Neural cell (in vitro differentiated cells): ENCODE results near the gene POLL. TPM values are rescaled to one million over a fixed set of nuclear protein-coding genes. Genes with fewer than 3 reads are reported as not detected.
A peak's percentile ranks its signal among the peaks of the same experiment; 100 is the strongest.
"Not testable (repeated sequence)": the region's sequence is repeated elsewhere in the genome, so short reads cannot be mapped to it uniquely, and the experiment has no call there.

ENCODE experiments used
- H2AFZ ChIP-seq: fragments of 200-600, 300-800 bp; sonication (generic), shearing (Covaris generic); 2 replicates; pipeline ENCODE4 v1.6.0; 2014; ENCODE audit warnings: low read depth, mild to moderate bottlenecking, antibody characterized with exemption, low read length, moderate library complexity
- H3F3A ChIP-seq: fragments of 200-600 bp; shearing (Covaris generic); 2 replicates; pipeline ENCODE4 v1.6.1; 2016; ENCODE audit warnings: mild to moderate bottlenecking, moderate library complexity, mixed read lengths, antibody characterized with exemption, low read length; ENCODE audit not compliant: insufficient read depth, poor library complexity, severe bottlenecking
- H3K27ac ChIP-seq: fragments of 200-600, 300-800 bp; sonication (generic), shearing (Covaris generic); 2 replicates; pipeline ENCODE4 v1.5.1; 2014; ENCODE audit warnings: mild to moderate bottlenecking, low read length, moderate library complexity
- H3K27me3 ChIP-seq: fragments of 300-800, 200-600 bp; sonication (generic), shearing (Covaris generic); 2 replicates; pipeline ENCODE4 v1.6.0; 2014; ENCODE audit warnings: mild to moderate bottlenecking, low read depth, low read length, moderate library complexity; ENCODE audit not compliant: insufficient read depth
- H3K36me3 ChIP-seq: fragments of 300-800, 200-600 bp; sonication (generic), shearing (Covaris generic); 2 replicates; pipeline ENCODE4 v1.5.1; 2014; ENCODE audit warnings: mild to moderate bottlenecking, antibody characterized with exemption, low read length, moderate library complexity; ENCODE audit not compliant: insufficient read depth
- H3K4me2 ChIP-seq: fragments of 300-800, 200-600 bp; sonication (generic), shearing (Covaris generic); 2 replicates; pipeline ENCODE4 v1.6.0; 2014; ENCODE audit warnings: mild to moderate bottlenecking, low read length
- H3K4me3 ChIP-seq: fragments of 300-800, 200-600 bp; sonication (generic), shearing (Covaris generic); 2 replicates; pipeline ENCODE4 v1.5.1; 2014; ENCODE audit warnings: mild to moderate bottlenecking, low read length, moderate library complexity
- H3K79me2 ChIP-seq: fragments of 200-600 bp; shearing (Covaris generic); replicated peaks from 2 replicates; pipeline ENCODE4 v1.6.0; 2014; ENCODE audit warnings: mild to moderate bottlenecking, low read length, moderate library complexity; ENCODE audit not compliant: insufficient read depth
- H3K9ac ChIP-seq: fragments of 300-800, 200-600 bp; sonication (generic), shearing (Covaris generic); 2 replicates; pipeline ENCODE4 v1.6.1; 2016; ENCODE audit warnings: mild to moderate bottlenecking, low read length, mixed read lengths
- H3K9me2 ChIP-seq: fragments of 200-600 bp; shearing (Covaris generic); 2 replicates; pipeline ENCODE4 v1.6.1; 2016; ENCODE audit warnings: mild to moderate bottlenecking, low read length, mixed read lengths; ENCODE audit not compliant: insufficient read depth
- H3K9me3 ChIP-seq: fragments of 200-600, 300-800 bp; sonication (generic), shearing (Covaris generic); 2 replicates; pipeline ENCODE4 v1.6.1; 2016; ENCODE audit warnings: mild to moderate bottlenecking, mixed run types, low read length, moderate library complexity, mixed read lengths
- H4K20me1 ChIP-seq: fragments of 200-600 bp; shearing (Covaris generic); 2 replicates; pipeline ENCODE4 v1.6.1; 2016; ENCODE audit warnings: mild to moderate bottlenecking, mixed run types; ENCODE audit not compliant: insufficient read depth
- CTCF ChIP-seq: fragments of 450-650 bp; IDR thresholded peaks from 2 replicates; pipeline ENCODE4 v1.5.1; 2014; ENCODE audit warnings: antibody characterized with exemption, mild to moderate bottlenecking, moderate library complexity; ENCODE audit not compliant: poor library complexity, severe bottlenecking
- EP300 ChIP-seq: fragments of 450-650 bp; conservative IDR thresholded peaks from 2 replicates; pipeline ENCODE4 v1.6.1; 2014; ENCODE audit warnings: antibody characterized with exemption, mild to moderate bottlenecking, moderate library complexity; ENCODE audit not compliant: poor library complexity, severe bottlenecking
- EZH2 ChIP-seq: fragments of 200-600, 300-800 bp; shearing (Covaris generic), sonication (generic); IDR thresholded peaks from 2 replicates; pipeline ENCODE4 v1.6.1; 2014; ENCODE audit warnings: antibody characterized with exemption, low read length, borderline replicate concordance, mild to moderate bottlenecking; ENCODE audit not compliant: insufficient read depth, poor library complexity, severe bottlenecking
- MXI1 ChIP-seq: fragments of 450-650 bp; conservative IDR thresholded peaks from 2 replicates; pipeline ENCODE4 v1.6.1; 2014; ENCODE audit warnings: antibody characterized with exemption, mild to moderate bottlenecking; ENCODE audit not compliant: poor library complexity, severe bottlenecking
- POLR2AphosphoS5 ChIP-seq: IDR thresholded peaks from 2 replicates; pipeline ENCODE4 v1.6.1; 2012
- RAD21 ChIP-seq: fragments of 450-650 bp; conservative IDR thresholded peaks from 2 replicates; pipeline ENCODE4 v1.6.1; 2014; ENCODE audit warnings: antibody characterized with exemption, mild to moderate bottlenecking, moderate library complexity
- SMC3 ChIP-seq: fragments of 450-650 bp; conservative IDR thresholded peaks from 2 replicates; pipeline ENCODE4 v1.6.1; 2014; ENCODE audit warnings: antibody characterized with exemption, mild to moderate bottlenecking, moderate library complexity; ENCODE audit not compliant: poor library complexity
- TAF1 ChIP-seq: IDR thresholded peaks from 2 replicates; pipeline ENCODE4 v1.6.1; 2012; ENCODE audit warnings: low read depth
- polyA minus RNA-seq: library from RNA; depleted of rRNA, polyadenylated mRNA; stranded (reverse); fragments of >200 nt; gene quantifications from 2 replicates; pipeline ENCODE4 v1.2.3, GENCODE V29; 2014
- polyA plus RNA-seq: library from polyadenylated mRNA; depleted of rRNA; stranded (reverse); fragments of >200 nt; gene quantifications from 2 replicates; pipeline ENCODE4 v1.2.3, GENCODE V29; 2014
- TF ChIP-seq, protein P1 (sequence below): IDR thresholded peaks from 2 replicates; pipeline ENCODE4 v1.6.1; 2012; ENCODE audit warnings: borderline replicate concordance

The POLL gene
- polyA plus RNA-seq, result 23.0 and 30.8 TPM in 2 replicates
- polyA minus RNA-seq, result 15.9 and 17.5 TPM in 2 replicates

- Histone ChIP-seq H2AFZ (peak within 1 kb of the TSS; percentile 99), H3K9me3 (no peaks in the 10 kb centered on the region), H3K79me2 (peaks cover 17% of the 10 kb centered on the region), H3K4me3 (peak within 1 kb of the TSS; percentile 92), H4K20me1 (no peaks in the 10 kb centered on the region), H3F3A (no peaks in the 10 kb centered on the region), H3K36me3 (no peaks in the 10 kb centered on the region), H3K27me3 (no peaks in the 10 kb centered on the region), H3K9ac (peak within 1 kb of the TSS; percentile 85), H3K27ac (peak within 1 kb of the TSS; percentile 48), H3K4me2 (peak within 1 kb of the TSS; percentile 84), H3K9me2 (no peaks in the 10 kb centered on the region)
- TF ChIP-seq TAF1 (peak; percentile 64), RAD21 (no peak), CTCF (no peak), EP300 (no peak), EZH2 (no peak), MXI1 (peak; percentile 95), SMC3 (no peak), POLR2AphosphoS5 (peak; percentile 71)
- TF ChIP-seq, protein P1, sequence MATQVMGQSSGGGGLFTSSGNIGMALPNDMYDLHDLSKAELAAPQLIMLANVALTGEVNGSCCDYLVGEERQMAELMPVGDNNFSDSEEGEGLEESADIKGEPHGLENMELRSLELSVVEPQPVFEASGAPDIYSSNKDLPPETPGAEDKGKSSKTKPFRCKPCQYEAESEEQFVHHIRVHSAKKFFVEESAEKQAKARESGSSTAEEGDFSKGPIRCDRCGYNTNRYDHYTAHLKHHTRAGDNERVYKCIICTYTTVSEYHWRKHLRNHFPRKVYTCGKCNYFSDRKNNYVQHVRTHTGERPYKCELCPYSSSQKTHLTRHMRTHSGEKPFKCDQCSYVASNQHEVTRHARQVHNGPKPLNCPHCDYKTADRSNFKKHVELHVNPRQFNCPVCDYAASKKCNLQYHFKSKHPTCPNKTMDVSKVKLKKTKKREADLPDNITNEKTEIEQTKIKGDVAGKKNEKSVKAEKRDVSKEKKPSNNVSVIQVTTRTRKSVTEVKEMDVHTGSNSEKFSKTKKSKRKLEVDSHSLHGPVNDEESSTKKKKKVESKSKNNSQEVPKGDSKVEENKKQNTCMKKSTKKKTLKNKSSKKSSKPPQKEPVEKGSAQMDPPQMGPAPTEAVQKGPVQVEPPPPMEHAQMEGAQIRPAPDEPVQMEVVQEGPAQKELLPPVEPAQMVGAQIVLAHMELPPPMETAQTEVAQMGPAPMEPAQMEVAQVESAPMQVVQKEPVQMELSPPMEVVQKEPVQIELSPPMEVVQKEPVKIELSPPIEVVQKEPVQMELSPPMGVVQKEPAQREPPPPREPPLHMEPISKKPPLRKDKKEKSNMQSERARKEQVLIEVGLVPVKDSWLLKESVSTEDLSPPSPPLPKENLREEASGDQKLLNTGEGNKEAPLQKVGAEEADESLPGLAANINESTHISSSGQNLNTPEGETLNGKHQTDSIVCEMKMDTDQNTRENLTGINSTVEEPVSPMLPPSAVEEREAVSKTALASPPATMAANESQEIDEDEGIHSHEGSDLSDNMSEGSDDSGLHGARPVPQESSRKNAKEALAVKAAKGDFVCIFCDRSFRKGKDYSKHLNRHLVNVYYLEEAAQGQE, result no peak
Measured at GRCh38 chr10:101587725-101588653, at the start of gene POLL, which contains the start of gene DPCD. POLL (minus strand) TSS chr10:101588257; CDS start chr10:101587360, 897 bp downstream. DPCD (plus strand) TSS chr10:101588321; CDS start chr10:101588337, 16 bp downstream.

- not testable (repeated sequence) for H3F3A ChIP-seq, H3K4me3 ChIP-seq, H3K9me3 ChIP-seq, H3K4me2 ChIP-seq, H3K27ac ChIP-seq, H3K9ac ChIP-seq, H3K9me2 ChIP-seq, H2AFZ ChIP-seq, H3K79me2 ChIP-seq, H4K20me1 ChIP-seq, H3K36me3 ChIP-seq
- peaks cover 16% of the 10 kb centered on the region for H3K27me3 ChIP-seq
Measured at GRCh38 chr10:101633510-101633909, 45.5 kb upstream of the POLL start.
